HG02571 (cell line): ENCODE data around the gene NPPA.
"Not testable (repeated sequence)": the region's sequence is repeated elsewhere in the genome, so short reads cannot be mapped to it uniquely, and the experiment has no call there.

Experiments
- ATAC-seq: cut with Tn5 transposase; IDR thresholded peaks from one replicate; pipeline ENCODE4 v1.9.1; 2021; ENCODE audit warnings: mild to moderate bottlenecking, moderate library complexity; ENCODE audit not compliant: unreplicated experiment

NPPA gene

DNA sequence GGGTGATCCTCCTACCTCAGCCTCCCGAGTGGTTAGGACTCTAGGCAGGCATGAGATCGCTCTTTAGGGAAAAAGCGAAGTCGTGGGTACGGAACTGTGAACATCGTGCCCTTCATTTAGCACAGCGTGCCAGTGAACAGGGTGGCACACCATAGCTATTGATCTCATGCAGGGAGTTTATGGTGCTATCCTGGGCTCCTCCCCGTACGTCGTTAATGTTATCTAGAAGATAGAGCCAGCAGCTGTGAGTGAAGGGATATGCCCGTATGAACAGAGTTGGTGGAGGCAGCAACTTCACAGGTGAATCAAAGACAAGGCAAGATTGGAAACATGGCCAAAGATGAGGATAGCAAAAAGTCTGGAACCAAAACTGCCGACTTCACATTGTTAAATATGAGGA, 30.4 kb downstream of the NPPA start:
- no peak for ATAC-seq

DNA sequence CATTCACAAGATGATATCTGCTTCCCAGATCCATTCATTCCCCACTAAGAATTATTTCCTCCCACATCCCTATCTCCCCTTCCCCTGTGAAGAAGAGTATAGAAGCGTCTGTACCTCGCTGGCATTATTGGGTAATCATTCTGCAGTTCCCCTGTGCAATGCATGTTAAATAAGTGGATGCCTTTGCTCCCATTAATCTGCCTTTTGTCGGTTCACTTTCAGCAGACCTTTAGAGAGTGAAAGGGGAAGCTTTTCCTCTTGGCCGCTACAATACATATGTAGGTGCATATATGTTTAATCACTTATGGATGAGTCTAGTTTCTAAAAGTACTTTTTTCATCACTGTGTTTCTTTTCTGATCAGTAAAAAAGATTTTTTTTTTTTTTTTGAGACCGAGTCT, 34.6 kb downstream of the NPPA start:
- no peak for ATAC-seq

DNA sequence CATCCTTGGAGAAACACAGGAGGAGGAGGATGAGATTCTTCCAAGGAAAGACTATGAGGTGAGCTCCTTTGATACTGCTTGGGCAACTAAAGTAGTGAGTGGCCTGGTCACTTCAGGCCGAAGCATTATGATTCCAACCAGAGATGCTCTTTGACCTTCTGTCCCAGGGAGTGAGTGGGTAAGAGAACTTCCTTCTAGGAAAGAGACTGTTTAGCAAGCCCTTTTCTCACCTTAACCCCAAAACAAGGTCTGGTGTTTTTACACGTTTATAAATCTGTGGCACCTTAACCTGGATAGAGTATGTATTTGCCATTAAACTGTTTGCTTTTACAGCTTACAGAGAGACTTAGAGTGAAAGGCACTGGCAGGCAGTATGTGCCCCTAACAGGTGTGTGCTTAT, 40.5 kb downstream of the NPPA start:
- ATAC-seq = no peak

DNA sequence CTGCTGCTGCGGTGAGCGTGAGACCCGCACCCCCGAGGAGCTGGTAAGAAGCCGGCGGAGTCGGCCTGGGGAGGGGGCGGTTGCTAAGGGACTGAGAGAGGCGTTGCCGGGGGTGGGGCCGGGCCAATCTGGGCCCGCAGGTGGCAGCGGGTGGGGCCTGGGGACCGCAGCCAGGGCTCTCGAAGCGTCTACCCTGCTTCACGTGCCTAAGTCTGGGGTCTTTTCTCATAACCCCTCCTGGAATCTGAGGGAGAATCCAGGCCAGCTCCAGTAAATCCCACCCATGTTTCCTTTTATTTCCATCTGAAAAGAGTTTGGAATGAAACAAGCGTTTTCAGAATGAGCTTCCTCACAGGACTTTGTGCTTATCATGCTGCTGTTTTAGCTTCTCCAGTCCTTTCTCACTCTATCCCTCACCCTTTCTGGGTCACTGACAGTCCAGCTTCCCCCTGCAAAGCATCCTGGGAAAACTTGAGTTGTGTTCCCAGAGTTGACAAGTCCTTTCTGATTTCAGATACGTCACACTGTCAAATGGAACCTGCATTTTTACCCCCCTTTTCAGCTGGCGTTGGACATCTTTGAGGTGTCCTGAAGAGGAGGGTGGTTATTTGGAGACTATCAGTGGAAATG, 41.2 kb downstream of the NPPA start:
- ATAC-seq = peak; percentile 21

DNA sequence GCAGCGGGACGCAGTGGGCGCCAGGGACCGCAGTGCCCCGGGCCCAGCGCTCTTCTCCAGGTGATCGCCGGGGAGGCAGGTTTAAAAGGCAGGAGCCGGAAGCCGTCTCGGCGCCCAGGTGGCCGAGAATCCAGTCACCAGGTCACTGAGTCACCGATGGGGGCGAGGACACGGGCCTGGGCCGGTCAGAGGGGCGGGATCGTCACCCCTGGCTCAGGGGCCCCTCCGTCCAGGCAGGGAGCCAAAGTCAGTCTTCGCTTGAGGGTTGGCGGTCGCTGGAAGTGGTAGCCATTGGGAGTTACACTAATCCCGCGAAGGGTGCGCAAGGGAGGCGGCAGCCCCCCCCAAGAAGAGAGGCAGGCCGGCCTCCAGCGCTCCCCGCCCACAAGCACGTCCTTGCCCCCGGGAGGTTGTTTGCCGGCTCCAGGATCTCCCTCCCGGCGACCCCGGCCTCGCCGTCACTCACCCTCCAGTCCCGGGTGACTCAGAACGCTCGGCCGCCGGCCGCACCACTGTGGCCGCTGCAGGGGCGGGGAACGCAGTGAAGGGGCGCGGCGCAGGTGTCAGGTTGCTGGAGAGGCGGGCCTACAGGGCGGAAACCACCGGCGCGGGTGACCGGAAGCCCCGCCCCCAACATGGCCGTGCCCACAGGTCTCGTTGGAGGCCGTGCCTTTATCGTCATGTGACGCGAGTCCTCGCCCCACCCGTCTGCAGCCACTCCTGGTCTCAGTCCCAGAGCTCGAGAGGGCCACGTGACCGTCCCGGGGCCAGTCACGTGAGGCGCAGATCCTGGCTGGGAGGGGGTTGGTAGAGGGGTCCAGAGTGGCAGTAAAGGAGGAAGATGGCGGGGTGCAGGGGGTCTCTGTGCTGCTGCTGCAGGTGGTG, 41.9 kb downstream of the NPPA start, which contains the start of the genes CLCN6 and MTHFR:
TSS of gene CLCN6 (plus strand) at position 770 of the 885 bp plus-strand sequence. CDS start at position 842, 72 bp downstream.
TSS of gene MTHFR (minus strand) at position 543 of the 885 bp plus-strand sequence. CDS start 2,848 bp downstream, outside the sequence.
- peak; percentile 88 for ATAC-seq

- ATAC-seq = no peak
Measured at GRCh38 chr1:11804666-11805421, 42.7 kb downstream of the NPPA start.

- ATAC-seq = not testable (repeated sequence)
Measured at GRCh38 chr1:11803924-11804665, 43.5 kb downstream of the NPPA start.

DNA sequence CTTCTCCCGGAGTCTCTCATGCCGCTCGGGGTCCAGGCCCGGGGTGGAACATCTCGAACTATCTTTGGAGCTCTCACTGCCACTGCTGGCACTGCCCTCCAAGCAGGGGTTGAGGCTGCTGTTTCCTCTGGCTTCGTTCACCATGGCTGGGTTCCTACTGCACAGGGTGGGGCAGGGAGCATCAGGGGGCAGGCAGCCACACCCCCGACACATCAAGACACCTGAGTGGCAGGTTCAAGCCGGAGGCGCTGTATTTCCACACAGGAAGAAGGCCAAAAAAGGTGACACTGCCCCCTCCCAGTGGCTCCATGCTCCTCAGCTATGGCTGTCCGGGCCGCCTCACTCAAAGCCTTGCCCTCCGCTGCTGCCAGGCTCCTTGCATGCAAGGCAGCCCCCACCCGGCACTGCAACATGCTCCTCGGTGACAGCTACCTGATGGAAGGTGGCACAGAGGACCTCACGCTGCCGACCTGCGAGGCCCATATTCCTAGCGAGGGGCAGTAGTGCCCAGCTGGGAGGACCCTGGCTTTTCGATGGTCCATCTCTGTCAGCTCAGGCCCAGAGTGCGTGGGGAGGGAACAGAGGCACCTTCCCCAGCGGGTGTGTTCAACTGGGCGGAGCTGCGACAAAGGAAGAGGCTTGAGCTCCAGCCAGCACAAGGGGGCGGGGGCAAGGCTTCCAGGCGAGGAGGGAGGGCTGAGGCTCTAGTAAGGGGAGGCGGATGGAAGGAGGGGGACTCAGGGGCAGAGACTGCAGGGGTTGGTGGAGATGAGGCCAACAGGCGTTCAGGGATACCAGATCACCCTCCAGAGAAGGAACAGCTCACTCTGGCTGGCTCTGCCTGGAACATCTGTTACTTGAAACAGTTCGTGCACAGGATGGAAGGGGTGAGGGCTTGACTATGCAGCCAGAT, 44.4 kb downstream of the NPPA start:
- ATAC-seq = no peak

GRCh38 chr1:11802616-11802972, 45.0 kb downstream of the NPPA start:
- ATAC-seq = no peak

GRCh38 chr1:11800756-11801433, 46.7 kb downstream of the NPPA start:
- no peak for ATAC-seq

- no peak for ATAC-seq
Measured at GRCh38 chr1:11800391-11800755, 47.2 kb downstream of the NPPA start.

GRCh38 chr1:11799896-11800295, 47.7 kb downstream of the NPPA start:
- no peak for ATAC-seq

GRCh38 chr1:11799099-11799498, 48.5 kb downstream of the NPPA start:
- ATAC-seq = no peak

GRCh38 chr1:11797525-11798216, 49.9 kb downstream of the NPPA start:
- ATAC-seq = no peak

DNA sequence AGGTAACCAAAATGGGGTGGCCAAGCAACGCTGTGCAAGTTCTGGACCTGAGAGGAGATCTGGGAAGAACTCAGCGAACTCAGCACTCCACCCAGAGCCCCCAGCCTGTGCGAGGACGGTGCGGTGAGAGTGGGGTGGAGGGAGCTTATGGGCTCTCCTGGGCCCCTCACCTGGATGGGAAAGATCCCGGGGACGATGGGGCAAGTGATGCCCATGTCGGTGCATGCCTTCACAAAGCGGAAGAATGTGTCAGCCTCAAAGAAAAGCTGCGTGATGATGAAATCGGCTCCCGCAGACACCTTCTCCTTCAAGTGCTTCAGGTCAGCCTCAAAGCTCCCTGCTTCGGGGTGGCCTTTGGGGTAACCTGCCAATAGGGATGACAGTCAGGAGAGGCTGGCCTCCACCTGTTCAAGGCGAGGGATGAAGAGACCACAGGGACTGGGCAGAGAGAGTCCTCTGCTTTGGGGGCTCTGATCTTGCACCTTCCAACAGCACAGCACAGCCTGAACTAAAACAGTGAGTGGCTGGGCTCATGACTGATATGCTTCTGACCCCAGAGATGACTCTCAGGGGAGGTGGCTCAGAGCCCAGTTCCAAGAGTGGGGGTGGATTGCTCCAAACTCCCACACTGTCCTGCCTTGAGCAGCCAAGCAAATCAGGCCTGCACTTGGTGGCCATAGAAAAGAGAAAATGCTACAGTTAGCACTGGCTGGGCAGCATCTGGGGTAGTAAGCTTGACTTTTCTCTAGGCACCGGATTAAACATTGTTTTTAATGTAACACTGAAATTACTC, 51.4 kb downstream of the NPPA start:
- ATAC-seq = no peak
